ENCODE results near the gene ANKRD26. TPM values are rescaled to one million over a fixed set of nuclear protein-coding genes. Genes with fewer than 3 reads are reported as not detected.

The ANKRD26 gene
- total RNA-seq = 6.7 TPM
- long read RNA-seq, partial matches to known transcripts = 2 of 10 reads
- long read RNA-seq, other reads (novel, unspliced or antisense) = 8 of 10 reads

GRCh38 chr10:27099916-27100812 is at the start of gene ANKRD26:
ANKRD26 (minus strand) TSS chr10:27100494; CDS start chr10:27100326, 168 bp downstream.
- peaks cover 11% of the 10 kb centered on the region for H3K4me1 ChIP-seq
- no peaks in the 10 kb centered on the region for H3K36me3 ChIP-seq
- ATAC-seq (peak; percentile 93), DNase-seq (peak; percentile 99)
- peak within 1 kb of the TSS; percentile 86 for H3K27ac ChIP-seq
- H3K4me3 ChIP-seq = peak within 1 kb of the TSS; percentile 78
- TF ChIP-seq, protein P1, sequence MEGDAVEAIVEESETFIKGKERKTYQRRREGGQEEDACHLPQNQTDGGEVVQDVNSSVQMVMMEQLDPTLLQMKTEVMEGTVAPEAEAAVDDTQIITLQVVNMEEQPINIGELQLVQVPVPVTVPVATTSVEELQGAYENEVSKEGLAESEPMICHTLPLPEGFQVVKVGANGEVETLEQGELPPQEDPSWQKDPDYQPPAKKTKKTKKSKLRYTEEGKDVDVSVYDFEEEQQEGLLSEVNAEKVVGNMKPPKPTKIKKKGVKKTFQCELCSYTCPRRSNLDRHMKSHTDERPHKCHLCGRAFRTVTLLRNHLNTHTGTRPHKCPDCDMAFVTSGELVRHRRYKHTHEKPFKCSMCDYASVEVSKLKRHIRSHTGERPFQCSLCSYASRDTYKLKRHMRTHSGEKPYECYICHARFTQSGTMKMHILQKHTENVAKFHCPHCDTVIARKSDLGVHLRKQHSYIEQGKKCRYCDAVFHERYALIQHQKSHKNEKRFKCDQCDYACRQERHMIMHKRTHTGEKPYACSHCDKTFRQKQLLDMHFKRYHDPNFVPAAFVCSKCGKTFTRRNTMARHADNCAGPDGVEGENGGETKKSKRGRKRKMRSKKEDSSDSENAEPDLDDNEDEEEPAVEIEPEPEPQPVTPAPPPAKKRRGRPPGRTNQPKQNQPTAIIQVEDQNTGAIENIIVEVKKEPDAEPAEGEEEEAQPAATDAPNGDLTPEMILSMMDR (IDR thresholded peaks at IDR 0.05) = peak; percentile 9
- no peaks in the 10 kb centered on the region for H3K9me3 ChIP-seq
- intact Hi-C loops (cut with DNase I) = no loop called here
- H3K27me3 ChIP-seq = no peaks in the 10 kb centered on the region

- intact Hi-C loops (cut with DNase I) = no loop called here
- no peak for ATAC-seq
- H3K9me3 ChIP-seq = no peaks in the 10 kb centered on the region
- no peaks in the 10 kb centered on the region for H3K27me3 ChIP-seq
- TF ChIP-seq, protein P1 (IDR thresholded peaks at IDR 0.05) = no peak
- no peak overlapping the region for H3K4me3 ChIP-seq
- H3K27ac ChIP-seq = no peak overlapping the region
- peaks cover 61% of the 10 kb centered on the region for H3K36me3 ChIP-seq
- peak; percentile 23 for DNase-seq
- H3K4me1 ChIP-seq = peaks cover 10% of the 10 kb centered on the region
These were observed 47.4 kb upstream of the ANKRD26 start for GRCh38 chr10:27147701-27148100.

DNA sequence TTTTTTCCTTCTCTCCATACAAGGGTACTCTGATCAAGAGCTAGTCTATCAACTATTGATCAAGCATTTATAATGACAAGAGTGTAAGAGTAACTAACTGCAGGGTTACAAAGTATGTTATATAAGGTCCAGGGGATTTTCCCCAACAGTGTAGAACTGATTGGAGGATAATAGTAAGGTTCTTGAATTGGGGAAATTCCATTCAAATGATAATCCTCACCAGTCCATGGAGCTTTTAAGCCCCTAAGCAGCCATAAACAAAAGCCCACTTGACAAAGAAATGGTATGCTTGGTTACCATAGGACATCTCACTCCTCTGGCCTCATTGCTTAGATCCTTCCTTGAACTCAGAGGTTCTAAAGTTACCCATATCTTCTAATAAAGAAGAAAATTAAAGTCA is 45.6 kb upstream of the ANKRD26 start:
- Histone ChIP-seq H3K4me1 (no peaks in the 10 kb centered on the region), H3K4me3 (no peak overlapping the region), H3K9me3 (no peaks in the 10 kb centered on the region), H3K36me3 (peaks cover 75% of the 10 kb centered on the region), H3K27me3 (no peaks in the 10 kb centered on the region), H3K27ac (no peak overlapping the region)
- TF ChIP-seq, protein P1 (IDR thresholded peaks at IDR 0.05) = no peak
- DNase-seq (no peak), ATAC-seq (no peak)
- intact Hi-C loops (cut with DNase I) = no loop called here

GRCh38 chr10:27143686-27144085 is 43.4 kb upstream of the ANKRD26 start:
- DNase-seq (no peak), ATAC-seq (no peak)
- no peak overlapping the region for H3K4me3 ChIP-seq
- no peaks in the 10 kb centered on the region for H3K27me3 ChIP-seq
- H3K27ac ChIP-seq = no peak overlapping the region
- H3K4me1 ChIP-seq = no peaks in the 10 kb centered on the region
- intact Hi-C loops (cut with DNase I) = no loop called here
- H3K36me3 ChIP-seq = peaks cover 95% of the 10 kb centered on the region
- TF ChIP-seq, protein P1 (IDR thresholded peaks at IDR 0.05) = no peak
- no peaks in the 10 kb centered on the region for H3K9me3 ChIP-seq

- DNase-seq (no peak), ATAC-seq (no peak)
- Histone ChIP-seq H3K9me3 (no peaks in the 10 kb centered on the region), H3K36me3 (peaks cover 94% of the 10 kb centered on the region), H3K27me3 (no peaks in the 10 kb centered on the region), H3K27ac (no peak overlapping the region), H3K4me3 (no peak overlapping the region), H3K4me1 (no peaks in the 10 kb centered on the region)
- intact Hi-C loops (cut with DNase I) = no loop called here
- TF ChIP-seq, protein P1 (IDR thresholded peaks at IDR 0.05) = no peak
These were observed 38.0 kb upstream of the ANKRD26 start for GRCh38 chr10:27138277-27138676.
